Panc1 (cell line): ENCODE measurements around the gene SUGCT. TPM values are rescaled to one million over a fixed set of nuclear protein-coding genes. Genes with fewer than 3 reads are reported as not detected.

ENCODE experiments used
- ATAC-seq: fragments of 200-7000 bp; cut with Tn5 transposase; 2 replicates; pipeline ENCODE4 v1.9.1; 2020; ENCODE audit warnings: mild to moderate bottlenecking, moderate library complexity
- BruUV-seq: library from RNA; stranded (reverse); fragments of 400-500 nt; replicated peaks from 2 replicates; lab custom pipeline; 2021; lab: Mats Ljungman, UMichigan
- CTCF ChIA-PET: fragments of 300-600 bp; sonication (Branson Sonifier 250); formaldehyde crosslinking; loops from one replicate; lab custom pipeline; 2022; ENCODE audit warnings: antibody characterized with exemption; lab: Charles Lee
- POLR2A ChIA-PET: fragments of 300-600 bp; sonication (Branson Sonifier 250); formaldehyde crosslinking; loops from one replicate; lab custom pipeline; 2022; ENCODE audit warnings: antibody characterized with exemption; lab: Charles Lee
- DNase-seq: peaks from one replicate; pipeline ENCODE4 v3.0.0-alpha.2; 2010; ENCODE audit warnings: low read depth, low spot score
- H3K27ac ChIP-seq: 2 replicates; pipeline ENCODE4 v1.5.1; 2011; ENCODE audit warnings: mild to moderate bottlenecking, low read length, inconsistent platforms
- H3K27me3 ChIP-seq: fragments of 200-500 bp; sonication (Bioruptor generic); 2 replicates; pipeline ENCODE4 v1.6.0; 2014; ENCODE audit warnings: low read length, inconsistent platforms; ENCODE audit not compliant: control insufficient read depth, insufficient read depth
- H3K36me3 ChIP-seq: fragments of 200-500 bp; sonication (Bioruptor generic); 2 replicates; pipeline ENCODE4 v1.5.1; 2014; ENCODE audit warnings: inconsistent platforms, mild to moderate bottlenecking, low read length, moderate library complexity; ENCODE audit not compliant: control insufficient read depth, insufficient read depth
- H3K4me1 ChIP-seq: 2 replicates; pipeline ENCODE4 v1.5.1; 2011; ENCODE audit warnings: inconsistent platforms, mild to moderate bottlenecking, low read length, moderate library complexity; ENCODE audit not compliant: control insufficient read depth, insufficient read depth
- H3K4me3 ChIP-seq, 2 experiments: 2 replicates each; pipeline ENCODE4 v1.5.1; 2011 to 2012; ENCODE audit warnings: low read depth in 2 of 2, low read length in 2 of 2, mild to moderate bottlenecking in 2 of 2, inconsistent platforms in 1 of 2, moderate library complexity in 1 of 2
- H3K9me3 ChIP-seq: fragments of 200-500 bp; sonication (Bioruptor generic); 2 replicates; pipeline ENCODE4 v1.5.1; 2014; ENCODE audit warnings: low read depth, mild to moderate bottlenecking, inconsistent platforms, low read length, moderate library complexity; ENCODE audit not compliant: control insufficient read depth, insufficient read depth
- POLR2AphosphoS5 ChIP-seq: IDR thresholded peaks from 2 replicates; pipeline ENCODE4 v1.6.1; 2012; ENCODE audit warnings: mild to moderate bottlenecking, low read depth, low read length, moderate library complexity
- REST ChIP-seq, 2 experiments: IDR thresholded peaks; 2 replicates each; pipeline ENCODE4 v1.6.1; 2011 to 2012; ENCODE audit warnings: low read depth in 2 of 2, control low read depth in 1 of 2, low read length in 1 of 2, mild to moderate bottlenecking in 1 of 2, moderate library complexity in 1 of 2; ENCODE audit not compliant: insufficient read depth in 1 of 2
- SIN3A ChIP-seq: IDR thresholded peaks from 2 replicates; pipeline ENCODE4 v1.6.1; 2012; ENCODE audit warnings: low read depth, mild to moderate bottlenecking, low read length, moderate library complexity, borderline replicate concordance; ENCODE audit not compliant: insufficient read depth
- TCF7L2 ChIP-seq: IDR thresholded peaks from 2 replicates; pipeline ENCODE4 v1.6.1; 2011; ENCODE audit warnings: mild to moderate bottlenecking, low read depth, low read length, inconsistent platforms
- in situ Hi-C: cut with HindIII; loops from 2 replicates; pipeline ENCODE4 v1.10.0; 2016; ENCODE audit warnings: low sequenced_read_pairs, low pct_unique_long_range_greater_than_20kb
- intact Hi-C: fragments of 100-400 bp; cut with micrococcal nuclease; formaldehyde crosslinking; loops from one replicate; pipeline ENCODE4 v1.10.0; 2022; ENCODE audit not compliant: unreplicated experiment
- total RNA-seq: library from RNA; stranded (reverse); gene quantifications from one replicate; pipeline ENCODE4 v1.2.1, GENCODE V29; 2021; ENCODE audit not compliant: unreplicated experiment
- TF ChIP-seq, protein P1 (sequence below): fragments of 450-650 bp; IDR thresholded peaks from 2 replicates; pipeline ENCODE4 v1.5.1; 2017; ENCODE audit warnings: mild to moderate bottlenecking

SUGCT gene
- total RNA-seq, 1 experiment from 2014 or later = 3.1 TPM

GRCh38 chr7:40890088-40890692 lies 755.4 kb downstream of the SUGCT start:
- TF ChIP-seq TCF7L2 = no peak
- TF ChIP-seq, protein P1, sequence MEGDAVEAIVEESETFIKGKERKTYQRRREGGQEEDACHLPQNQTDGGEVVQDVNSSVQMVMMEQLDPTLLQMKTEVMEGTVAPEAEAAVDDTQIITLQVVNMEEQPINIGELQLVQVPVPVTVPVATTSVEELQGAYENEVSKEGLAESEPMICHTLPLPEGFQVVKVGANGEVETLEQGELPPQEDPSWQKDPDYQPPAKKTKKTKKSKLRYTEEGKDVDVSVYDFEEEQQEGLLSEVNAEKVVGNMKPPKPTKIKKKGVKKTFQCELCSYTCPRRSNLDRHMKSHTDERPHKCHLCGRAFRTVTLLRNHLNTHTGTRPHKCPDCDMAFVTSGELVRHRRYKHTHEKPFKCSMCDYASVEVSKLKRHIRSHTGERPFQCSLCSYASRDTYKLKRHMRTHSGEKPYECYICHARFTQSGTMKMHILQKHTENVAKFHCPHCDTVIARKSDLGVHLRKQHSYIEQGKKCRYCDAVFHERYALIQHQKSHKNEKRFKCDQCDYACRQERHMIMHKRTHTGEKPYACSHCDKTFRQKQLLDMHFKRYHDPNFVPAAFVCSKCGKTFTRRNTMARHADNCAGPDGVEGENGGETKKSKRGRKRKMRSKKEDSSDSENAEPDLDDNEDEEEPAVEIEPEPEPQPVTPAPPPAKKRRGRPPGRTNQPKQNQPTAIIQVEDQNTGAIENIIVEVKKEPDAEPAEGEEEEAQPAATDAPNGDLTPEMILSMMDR = no peak
- TF ChIP-seq REST (IDR thresholded peaks at IDR 0.05; ENCODE audit: insufficient read depth in 1 of 2, low read depth in 2 of 2, low read length in 1 of 2) = no peak
- no peak for TF ChIP-seq SIN3A
- TF ChIP-seq POLR2AphosphoS5 = no peak
- Histone ChIP-seq H3K4me1 (no peaks in the 10 kb centered on the region), H3K27me3 (no peaks in the 10 kb centered on the region), H3K27ac (no peak overlapping the region), H3K36me3 (no peaks in the 10 kb centered on the region), H3K4me3 (no peak overlapping the region), H3K9me3 (no peaks in the 10 kb centered on the region)
- ChIA-PET CTCF (no interaction called here), POLR2A (no interaction called here)
- ATAC-seq = no peak
- in situ Hi-C loops (no loop called here), intact Hi-C loops (no loop called here)
- BruUV-seq = no TSS peak
- DNase-seq = no peak

GRCh38 chr7:40891232-40891631 lies 756.4 kb downstream of the SUGCT start:
- Histone ChIP-seq H3K27me3 (no peaks in the 10 kb centered on the region), H3K36me3 (no peaks in the 10 kb centered on the region), H3K9me3 (no peaks in the 10 kb centered on the region), H3K4me1 (no peaks in the 10 kb centered on the region), H3K27ac (no peak overlapping the region), H3K4me3 (no peak overlapping the region)
- ATAC-seq (no peak), DNase-seq (no peak)
- intact Hi-C loops = no loop called here
- POLR2A ChIA-PET = no interaction called here
- TF ChIP-seq SIN3A = no peak
- TF ChIP-seq, protein P1 = no peak
- TF ChIP-seq TCF7L2 = no peak
- in situ Hi-C loops = no loop called here
- BruUV-seq = no TSS peak
- CTCF ChIA-PET = no interaction called here
